NCI-H774 (cell line): ENCODE results near the gene PIGW.
A peak's percentile ranks its signal among the peaks of the same experiment; 100 is the strongest.
"Not testable (repeated sequence)": the region's sequence is repeated elsewhere in the genome, so short reads cannot be mapped to it uniquely, and the experiment has no call there.

ENCODE experiments used
- DNase-seq: peaks from one replicate; lab custom pipeline; 2025; lab: John Stamatoyannopoulos, UW

Gene PIGW

GRCh38 chr17:36508439-36508838 is 26.3 kb upstream of the PIGW start:
- DNase-seq = not testable (repeated sequence)

- no peak for DNase-seq
These were observed 25.4 kb upstream of the PIGW start for GRCh38 chr17:36509272-36509985.

- DNase-seq = no peak
These were observed 24.2 kb upstream of the PIGW start for GRCh38 chr17:36510636-36511035.

- DNase-seq = no peak
These were observed 23.6 kb upstream of the PIGW start for GRCh38 chr17:36511216-36511615.

- DNase-seq = no peak
These were observed 22.1 kb upstream of the PIGW start for GRCh38 chr17:36512641-36513040.

GRCh38 chr17:36514856-36515255 is 19.9 kb upstream of the PIGW start:
- no peak for DNase-seq

GRCh38 chr17:36515837-36516236 is 18.9 kb upstream of the PIGW start:
- DNase-seq = no peak

- no peak for DNase-seq
These were observed 11.7 kb upstream of the PIGW start for GRCh38 chr17:36523113-36523512.

- DNase-seq = no peak
These were observed 10.3 kb upstream of the PIGW start for GRCh38 chr17:36524428-36524876.

GRCh38 chr17:36525113-36525512 is 9.7 kb upstream of the PIGW start:
- DNase-seq = no peak

- DNase-seq = no peak
These were observed 8.9 kb upstream of the PIGW start for GRCh38 chr17:36525888-36526287.

GRCh38 chr17:36527621-36528250 is 7.1 kb upstream of the PIGW start:
- DNase-seq = no peak

GRCh38 chr17:36529121-36529520 is 5.7 kb upstream of the PIGW start:
- DNase-seq = no peak

- no peak for DNase-seq
These were observed 2.3 kb upstream of the PIGW start for GRCh38 chr17:36532435-36532975.

- DNase-seq = peak; percentile 82
These were observed 600 bp upstream of the PIGW start for GRCh38 chr17:36533935-36534839.

- DNase-seq = no peak
These were observed 888 bp downstream of the PIGW start for GRCh38 chr17:36535669-36536081.

GRCh38 chr17:36540696-36541095 is 5.9 kb downstream of the PIGW start:
- DNase-seq = no peak

- DNase-seq = no peak
These were observed 8.0 kb downstream of the PIGW start for GRCh38 chr17:36542755-36543154.

GRCh38 chr17:36544044-36544306 is 9.2 kb downstream of the PIGW start:
- DNase-seq = peak; percentile 64

- DNase-seq = peak; percentile 98
These were observed 9.7 kb downstream of the PIGW start, which contains the start of gene GGNBP2 for GRCh38 chr17:36544307-36545076. Gene GGNBP2, plus strand, starts transcription at chr17:36544919. Its CDS starts 806 bp downstream, at chr17:36545725.

GRCh38 chr17:36545077-36545464 is 10.3 kb downstream of the PIGW start:
- DNase-seq = no peak
